ENCODE measurements around the gene OXNAD1. TPM values are rescaled to one million over a fixed set of nuclear protein-coding genes. Genes with fewer than 3 reads are reported as not detected.

OXNAD1 gene
- total RNA-seq, 1 experiment from 2014 or later, result 23.7 TPM

- H4K8ac ChIP-seq (replicated peaks; ENCODE audit: insufficient read length, low read depth, low read length), result no peak overlapping the region
- no peak overlapping the region for H2BK20ac ChIP-seq (ENCODE audit: low read depth, low read length, poor library complexity, severe bottlenecking)
- no peak overlapping the region for H3K4ac ChIP-seq (ENCODE audit: low read depth, low read length)
- no peaks in the 10 kb centered on the region; the same call in 1 of the 2 replicates for H3K79me2 ChIP-seq (ENCODE audit: insufficient read depth, low read length)
- H3T11ph ChIP-seq (ENCODE audit: low read length), result no peak overlapping the region
- H2BK120ac ChIP-seq (ENCODE audit: low read depth, low read length, poor library complexity, severe bottlenecking), result no peak overlapping the region
- no peaks in the 10 kb centered on the region for H3K9me3 ChIP-seq (ENCODE audit: control insufficient read depth, low read depth, low read length)
- no peak overlapping the region for H3K4me2 ChIP-seq (ENCODE audit: insufficient read depth, insufficient read length, low read length)
- no peak overlapping the region for H2AK5ac ChIP-seq (ENCODE audit: insufficient read length, low read length)
- no peak overlapping the region for H2BK12ac ChIP-seq (ENCODE audit: insufficient read length, low read depth, low read length)
- WGBS (ENCODE audit: extremely low coverage, insufficient read length, low lambda C conversion rate), result no CpG with 5 or more reads among the region's 6 CpGs
- H4K91ac ChIP-seq (ENCODE audit: insufficient read length, low read depth, low read length), result no peak overlapping the region
- H3K36me3 Mint-ChIP-seq (ENCODE audit: insufficient read depth in 1 of 3, low read depth in 3 of 3), result peaks cover 0 to 21% (median 1%) of the 10 kb centered on the region in 3 experiments; a peak in 3 of 7 replicates
- no peak overlapping the region for H3K9ac ChIP-seq (ENCODE audit: extremely low read depth, insufficient read length, low read length)
- no peaks in the 10 kb centered on the region for H3K4me1 ChIP-seq (ENCODE audit: insufficient read depth, low read length)
- no peak for TF ChIP-seq CTCF (conservative IDR thresholded peaks at IDR 0.05)
- H3K23ac ChIP-seq (ENCODE audit: insufficient read length, low read depth, low read length), result no peak overlapping the region
- H3K4me1 Mint-ChIP-seq, result peaks cover 7 to 9% of the 10 kb centered on the region in 2 experiments; a peak in 3 of 4 replicates
- H3K27me3 Mint-ChIP-seq (ENCODE audit: low read depth), result no peaks in the 10 kb centered on the region
- H3K27ac ChIP-seq (ENCODE audit: insufficient read length, low read depth, low read length), result no peak overlapping the region
- H4K20me1 ChIP-seq (ENCODE audit: control insufficient read depth, insufficient read depth, insufficient read length), result no peaks in the 10 kb centered on the region
- no peak overlapping the region for H3K56ac ChIP-seq (ENCODE audit: insufficient read length, low read depth, low read length)
- H3K79me1 ChIP-seq (ENCODE audit: insufficient read depth, low read depth, low read length, poor library complexity, severe bottlenecking), result no peaks in the 10 kb centered on the region
- no peak overlapping the region for H3K4me3 Mint-ChIP-seq
- no peaks in the 10 kb centered on the region for H3K9me3 Mint-ChIP-seq
- H3K23me2 ChIP-seq (ENCODE audit: insufficient read length, low read depth, low read length, poor library complexity, severe bottlenecking), result no peaks in the 10 kb centered on the region
- no peak overlapping the region for H4K5ac ChIP-seq (ENCODE audit: insufficient read length, low read depth, low read length)
- H2BK15ac ChIP-seq (ENCODE audit: low read depth, low read length), result no peak overlapping the region
- H2AFZ ChIP-seq (ENCODE audit: low read length), result no peak overlapping the region
- H3K18ac ChIP-seq (ENCODE audit: insufficient read length, low read depth, low read length), result no peak overlapping the region
- H3K14ac ChIP-seq (ENCODE audit: insufficient read depth, low read length), result no peak overlapping the region; the same call in 1 of the 2 replicates
- no peaks in the 10 kb centered on the region for H3K27me3 ChIP-seq (ENCODE audit: insufficient read depth, low read length)
- peak overlapping the region in 2 of 3 experiments; percentile 27; a peak in 3 of 7 replicates for H3K27ac Mint-ChIP-seq
- no peak for DNase-seq
- H2BK5ac ChIP-seq (ENCODE audit: insufficient read length, low read length), result no peak overlapping the region
Measured at GRCh38 chr3:16311960-16312451, 47.0 kb downstream of the OXNAD1 start.
